Spleen (tissue), 7 donors: ENCODE data around the gene STAG3.
"Not testable (repeated sequence)": the region's sequence is repeated elsewhere in the genome, so short reads cannot be mapped to it uniquely, and the experiment has no call there.

Experiments used
- CTCF ChIP-seq, 11 experiments: fragments of 200-600 bp in 7 of 11; fragments of 450-650 bp in 4 of 11; sonication (generic) in 4 of 11; IDR thresholded peaks in 8 of 11; conservative IDR thresholded peaks in 3 of 11; 1 replicate in 7 of 11; 2 replicates in 4 of 11; pipeline versions ENCODE4 v1.4.0 to v1.8.0; 2016 to 2021; ENCODE audit warnings: antibody characterized with exemption in 11 of 11, inconsistent platforms in 4 of 11, mild to moderate bottlenecking in 1 of 11
- POLR2A ChIP-seq, 3 donors: fragments of 450-650 bp; IDR thresholded peaks; one replicate each; pipeline ENCODE4 v1.5.1; 2017; ENCODE audit warnings: antibody characterized with exemption in 3 of 3, mild to moderate bottlenecking in 1 of 3
- POLR2AphosphoS5 ChIP-seq, 3 donors: sonication (generic); formaldehyde crosslinking; IDR thresholded peaks; one replicate each; pipeline ENCODE4 v1.5.1; 2017; ENCODE audit warnings: antibody characterized with exemption in 3 of 3
- donor health status: DM: no; HTN: no; CAD: no; lungs with moderate emphysema.
- donor health status: DM: no; HTN: no; CAD: no.
- donor health status: DM: no; HTN: no; CAD: no.

- not testable (repeated sequence) for TF ChIP-seq POLR2A (IDR thresholded peaks at IDR 0.05); CTCF (IDR thresholded peaks at IDR 0.05 in 8 of 11, conservative IDR thresholded peaks at IDR 0.05 in 3 of 11); POLR2AphosphoS5 (IDR thresholded peaks at IDR 0.05)
Observed at GRCh38 chr7:100214356-100214755, 36.6 kb downstream of the STAG3 start.
